ENCODE results near the gene AP2A1.

DNA sequence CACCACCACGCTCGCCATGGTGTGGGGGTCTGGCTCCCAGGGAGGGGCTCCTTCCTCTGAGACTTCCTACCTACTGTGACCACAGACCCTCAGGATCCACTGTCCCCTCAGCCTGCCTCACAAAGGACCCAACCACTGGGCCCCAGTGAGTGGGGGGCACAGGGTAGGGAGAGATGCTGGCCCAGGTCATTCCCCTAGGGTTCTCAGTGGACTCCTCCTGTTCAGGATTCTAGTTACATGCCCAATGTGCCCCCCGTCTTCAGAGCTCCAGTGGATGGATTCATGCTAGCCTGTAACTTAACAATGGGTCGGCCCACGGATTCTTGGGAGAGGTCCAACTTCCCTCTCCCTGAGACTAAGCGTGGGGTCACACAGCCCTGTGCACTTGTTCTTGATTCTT is 3.6 kb upstream of the AP2A1 start, which contains the start of gene TSKS:
- TF ChIP-seq RAD21 (IDR thresholded peaks at IDR 0.05; ENCODE audit: low read depth) (no peak), YY1 (IDR thresholded peaks at IDR 0.05; ENCODE audit: low read depth) (no peak), EP300 (IDR thresholded peaks at IDR 0.05; ENCODE audit: borderline replicate concordance) (no peak), ZBTB7A (IDR thresholded peaks at IDR 0.05; ENCODE audit: low read depth) (no peak), TAF1 (IDR thresholded peaks at IDR 0.05; ENCODE audit: low read depth) (no peak), FOXM1 (IDR thresholded peaks at IDR 0.05; ENCODE audit: borderline replicate concordance, low read depth) (no peak), CREB1 (IDR thresholded peaks at IDR 0.05; ENCODE audit: low read depth) (no peak)
- TF ChIP-seq, protein P1, sequence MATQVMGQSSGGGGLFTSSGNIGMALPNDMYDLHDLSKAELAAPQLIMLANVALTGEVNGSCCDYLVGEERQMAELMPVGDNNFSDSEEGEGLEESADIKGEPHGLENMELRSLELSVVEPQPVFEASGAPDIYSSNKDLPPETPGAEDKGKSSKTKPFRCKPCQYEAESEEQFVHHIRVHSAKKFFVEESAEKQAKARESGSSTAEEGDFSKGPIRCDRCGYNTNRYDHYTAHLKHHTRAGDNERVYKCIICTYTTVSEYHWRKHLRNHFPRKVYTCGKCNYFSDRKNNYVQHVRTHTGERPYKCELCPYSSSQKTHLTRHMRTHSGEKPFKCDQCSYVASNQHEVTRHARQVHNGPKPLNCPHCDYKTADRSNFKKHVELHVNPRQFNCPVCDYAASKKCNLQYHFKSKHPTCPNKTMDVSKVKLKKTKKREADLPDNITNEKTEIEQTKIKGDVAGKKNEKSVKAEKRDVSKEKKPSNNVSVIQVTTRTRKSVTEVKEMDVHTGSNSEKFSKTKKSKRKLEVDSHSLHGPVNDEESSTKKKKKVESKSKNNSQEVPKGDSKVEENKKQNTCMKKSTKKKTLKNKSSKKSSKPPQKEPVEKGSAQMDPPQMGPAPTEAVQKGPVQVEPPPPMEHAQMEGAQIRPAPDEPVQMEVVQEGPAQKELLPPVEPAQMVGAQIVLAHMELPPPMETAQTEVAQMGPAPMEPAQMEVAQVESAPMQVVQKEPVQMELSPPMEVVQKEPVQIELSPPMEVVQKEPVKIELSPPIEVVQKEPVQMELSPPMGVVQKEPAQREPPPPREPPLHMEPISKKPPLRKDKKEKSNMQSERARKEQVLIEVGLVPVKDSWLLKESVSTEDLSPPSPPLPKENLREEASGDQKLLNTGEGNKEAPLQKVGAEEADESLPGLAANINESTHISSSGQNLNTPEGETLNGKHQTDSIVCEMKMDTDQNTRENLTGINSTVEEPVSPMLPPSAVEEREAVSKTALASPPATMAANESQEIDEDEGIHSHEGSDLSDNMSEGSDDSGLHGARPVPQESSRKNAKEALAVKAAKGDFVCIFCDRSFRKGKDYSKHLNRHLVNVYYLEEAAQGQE (IDR thresholded peaks at IDR 0.05; ENCODE audit: low read depth): no peak

Data from Ishikawa (cell line).